Loucy (cell line): ENCODE measurements around the gene ESPL1.

Experiments used
- H2AFZ ChIP-seq: fragments of 200-600 bp; sonication (generic); 2 replicates; pipeline ENCODE4 v1.6.0; 2016; ENCODE audit warnings: antibody characterized with exemption, mild to moderate bottlenecking, low read length, moderate library complexity
- H3F3A ChIP-seq: fragments of 200-600 bp; 2 replicates; pipeline ENCODE4 v1.6.0; 2016; ENCODE audit warnings: antibody characterized with exemption, low read depth, mild to moderate bottlenecking
- H3K27me3 ChIP-seq: fragments of 200-600 bp; sonication (generic); 2 replicates; pipeline ENCODE4 v1.6.1; 2014; ENCODE audit warnings: low read length, mild to moderate bottlenecking; ENCODE audit not compliant: insufficient read depth, poor library complexity, severe bottlenecking
- H3K36me3 ChIP-seq: fragments of 200-600 bp; sonication (generic); 2 replicates; pipeline ENCODE4 v1.6.1; 2016; ENCODE audit warnings: low read length; ENCODE audit not compliant: insufficient read depth
- H3K4me1 ChIP-seq: fragments of 200-600 bp; sonication (generic); 2 replicates; pipeline ENCODE4 v1.5.1; 2014; ENCODE audit warnings: low read length, mild to moderate bottlenecking; ENCODE audit not compliant: insufficient read depth, poor library complexity, severe bottlenecking
- H3K4me2 ChIP-seq: fragments of 200-600 bp; sonication (generic); 2 replicates; pipeline ENCODE4 v1.6.0; 2014; ENCODE audit warnings: antibody characterized with exemption, low read length, low read depth, mild to moderate bottlenecking; ENCODE audit not compliant: poor library complexity, severe bottlenecking
- H3K4me3 ChIP-seq: fragments of 200-600 bp; sonication (generic); 2 replicates; pipeline ENCODE4 v1.5.1; 2014; ENCODE audit warnings: low read length, mild to moderate bottlenecking, mixed read lengths; ENCODE audit not compliant: poor library complexity, severe bottlenecking
- H3K79me2 ChIP-seq: fragments of 200-600 bp; sonication (generic); 2 replicates; pipeline ENCODE4 v1.6.1; 2014; ENCODE audit warnings: low read length; ENCODE audit not compliant: insufficient read depth
- H3K9ac ChIP-seq: fragments of 200-600 bp; sonication (generic); 2 replicates; pipeline ENCODE4 v1.6.0; 2014; ENCODE audit warnings: mild to moderate bottlenecking, low read depth, low read length, moderate library complexity; ENCODE audit not compliant: poor library complexity, severe bottlenecking
- H3K9me2 ChIP-seq: fragments of 200-600 bp; sonication (generic); replicated peaks from 2 replicates; pipeline ENCODE4 v1.6.1; 2016; ENCODE audit warnings: low read depth, low read length, mixed read lengths
- H3K9me3 ChIP-seq: fragments of 200-600 bp; sonication (generic); 2 replicates; pipeline ENCODE4 v1.6.1; 2014; ENCODE audit warnings: mild to moderate bottlenecking, antibody characterized with exemption, low read length, low read depth; ENCODE audit not compliant: insufficient read depth
- H4K20me1 ChIP-seq: fragments of 200-600 bp; sonication (generic); 2 replicates; pipeline ENCODE4 v1.6.0; 2014; ENCODE audit warnings: antibody characterized with exemption, low read length, mild to moderate bottlenecking; ENCODE audit not compliant: insufficient read depth, poor library complexity, severe bottlenecking
- CTCF ChIP-seq: fragments of 200-600 bp; sonication (generic); conservative IDR thresholded peaks from 2 replicates; pipeline ENCODE4 v1.5.1; 2014; ENCODE audit warnings: mild to moderate bottlenecking, antibody characterized with exemption, low read length
- EZH2phosphoT487 ChIP-seq: fragments of 200-600 bp; IDR thresholded peaks from 2 replicates; pipeline ENCODE4 v1.6.1; 2018; ENCODE audit warnings: antibody characterized with exemption, mild to moderate bottlenecking, moderate library complexity, borderline replicate concordance

Gene ESPL1

GRCh38 chr12:53229454-53229853, 38.6 kb upstream of the ESPL1 start:
- no peak overlapping the region for H3K9ac ChIP-seq
- no peak overlapping the region for H3K4me2 ChIP-seq
- H3K9me2 ChIP-seq: no peaks in the 10 kb centered on the region

GRCh38 chr12:53230108-53230845, 37.8 kb upstream of the ESPL1 start:
- H2AFZ ChIP-seq: no peak overlapping the region
- H4K20me1 ChIP-seq: no peaks in the 10 kb centered on the region
- no peaks in the 10 kb centered on the region for H3K27me3 ChIP-seq
- H3K9me3 ChIP-seq: no peaks in the 10 kb centered on the region
- no peak for TF ChIP-seq CTCF
- no peak for TF ChIP-seq EZH2phosphoT487
- no peak overlapping the region for H3K4me2 ChIP-seq
- no peaks in the 10 kb centered on the region for H3F3A ChIP-seq
- no peaks in the 10 kb centered on the region for H3K79me2 ChIP-seq
- no peak overlapping the region for H3K4me3 ChIP-seq
- no peaks in the 10 kb centered on the region for H3K9me2 ChIP-seq
- H3K4me1 ChIP-seq: peaks cover 13% of the 10 kb centered on the region
- H3K9ac ChIP-seq: no peak overlapping the region
- no peaks in the 10 kb centered on the region for H3K36me3 ChIP-seq

More at GRCh38 chr12:53229454-53229853, 38.6 kb upstream of the ESPL1 start:
- no peaks in the 10 kb centered on the region for H4K20me1 ChIP-seq
- H3K36me3 ChIP-seq: no peaks in the 10 kb centered on the region
- no peaks in the 10 kb centered on the region for H3K79me2 ChIP-seq
- H2AFZ ChIP-seq: no peak overlapping the region
- H3K9me3 ChIP-seq: no peaks in the 10 kb centered on the region
- H3K4me1 ChIP-seq: peaks cover 19% of the 10 kb centered on the region
- TF ChIP-seq EZH2phosphoT487 (no peak), CTCF (no peak)
- H3F3A ChIP-seq: no peaks in the 10 kb centered on the region
- no peak overlapping the region for H3K4me3 ChIP-seq
- H3K27me3 ChIP-seq: no peaks in the 10 kb centered on the region

GRCh38 chr12:53231671-53231920, 36.5 kb upstream of the ESPL1 start:
- Histone ChIP-seq H3K27me3 (no peaks in the 10 kb centered on the region), H3K36me3 (no peaks in the 10 kb centered on the region), H3K9ac (no peak overlapping the region), H3K4me2 (no peak overlapping the region), H3K9me3 (no peaks in the 10 kb centered on the region), H3K4me1 (peaks cover 20% of the 10 kb centered on the region), H3K4me3 (no peak overlapping the region), H3K9me2 (no peaks in the 10 kb centered on the region), H3K79me2 (no peaks in the 10 kb centered on the region), H3F3A (no peaks in the 10 kb centered on the region), H4K20me1 (no peaks in the 10 kb centered on the region), H2AFZ (no peak overlapping the region)
- TF ChIP-seq EZH2phosphoT487 (no peak), CTCF (no peak)
